Effector memory CD8-positive, alpha-beta T cell (primary cell): ENCODE measurements around the gene CDC14B.

Experiments
- ATAC-seq: fragments of 150-1000 bp; cut with Tn5 transposase; replicated peaks from 2 replicates; pipeline ENCODE4 v1.10.0; 2021; ENCODE audit warnings: mild to moderate bottlenecking, moderate library complexity
- DNase-seq, 3 experiments: peaks; one replicate each; pipeline ENCODE4 v3.0.0; 2021
- H3K27ac Mint-ChIP-seq, 2 donors: one replicate each; pipeline ENCODE4 v1.8.0; 2022; ENCODE audit warnings: mild to moderate bottlenecking in 2 of 2, mixed read lengths in 2 of 2, moderate library complexity in 2 of 2
- H3K27me3 Mint-ChIP-seq, 2 donors: one replicate each; pipeline ENCODE4 v1.8.0; 2022; ENCODE audit warnings: mixed read lengths in 2 of 2
- H3K36me3 Mint-ChIP-seq: one replicate; pipeline ENCODE4 v1.8.0; 2022; ENCODE audit warnings: mild to moderate bottlenecking, moderate library complexity, mixed read lengths; ENCODE audit not compliant: insufficient read depth
- H3K4me1 Mint-ChIP-seq, 2 donors: one replicate each; pipeline ENCODE4 v1.8.0; 2022; ENCODE audit warnings: low read depth in 2 of 2, mixed read lengths in 2 of 2
- H3K4me3 Mint-ChIP-seq, 2 donors: one replicate each; pipeline ENCODE4 v1.8.0; 2022; ENCODE audit warnings: mild to moderate bottlenecking in 2 of 2, mixed read lengths in 2 of 2, moderate library complexity in 2 of 2
- H3K9me3 Mint-ChIP-seq, 2 donors: one replicate each; pipeline ENCODE4 v1.8.0; 2022; ENCODE audit warnings: mixed read lengths in 2 of 2

The CDC14B gene

GRCh38 chr9:96540106-96540505, 79.5 kb downstream of the CDC14B start:
- H3K36me3 Mint-ChIP-seq, result peaks cover 9% of the 10 kb centered on the region
- no peaks in the 10 kb centered on the region for H3K27me3 Mint-ChIP-seq
- H3K4me3 Mint-ChIP-seq, result no peak overlapping the region
- no peak overlapping the region for H3K27ac Mint-ChIP-seq
- DNase-seq (no peak), ATAC-seq (no peak)
- no peaks in the 10 kb centered on the region for H3K4me1 Mint-ChIP-seq
- no peaks in the 10 kb centered on the region for H3K9me3 Mint-ChIP-seq

- H3K27ac Mint-ChIP-seq, result no peak overlapping the region
- no peaks in the 10 kb centered on the region for H3K27me3 Mint-ChIP-seq
- DNase-seq (no peak), ATAC-seq (no peak)
- peaks cover 6% of the 10 kb centered on the region for H3K36me3 Mint-ChIP-seq
- peaks cover 0 to 7% of the 10 kb centered on the region in 2 donors for H3K9me3 Mint-ChIP-seq
- no peaks in the 10 kb centered on the region for H3K4me1 Mint-ChIP-seq
- H3K4me3 Mint-ChIP-seq, result no peak overlapping the region
These were observed 87.5 kb downstream of the CDC14B start for GRCh38 chr9:96532173-96532572.

- H3K27ac Mint-ChIP-seq, result no peak overlapping the region
- no peaks in the 10 kb centered on the region for H3K9me3 Mint-ChIP-seq
- H3K27me3 Mint-ChIP-seq, result no peaks in the 10 kb centered on the region
These were observed 94.9 kb downstream of the CDC14B start for GRCh38 chr9:96524764-96525163.

GRCh38 chr9:96524045-96524444, 95.6 kb downstream of the CDC14B start:
- Mint-ChIP-seq H3K27me3 (no peaks in the 10 kb centered on the region), H3K36me3 (peaks cover 5% of the 10 kb centered on the region), H3K4me1 (peaks cover 0 to 7% of the 10 kb centered on the region in 2 donors), H3K9me3 (no peaks in the 10 kb centered on the region), H3K27ac (no peak overlapping the region), H3K4me3 (no peak overlapping the region)
- DNase-seq, result no peak
- ATAC-seq, result no peak

More at GRCh38 chr9:96524764-96525163, 94.9 kb downstream of the CDC14B start:
- ATAC-seq (no peak), DNase-seq (no peak)
- H3K36me3 Mint-ChIP-seq, result no peaks in the 10 kb centered on the region
- no peak overlapping the region for H3K4me3 Mint-ChIP-seq
- H3K4me1 Mint-ChIP-seq, result peaks cover 0 to 7% of the 10 kb centered on the region in 2 donors

- Mint-ChIP-seq H3K27ac (no peak overlapping the region), H3K4me3 (no peak overlapping the region), H3K36me3 (peaks cover 5% of the 10 kb centered on the region), H3K9me3 (no peaks in the 10 kb centered on the region), H3K27me3 (no peaks in the 10 kb centered on the region), H3K4me1 (peaks cover 0 to 7% of the 10 kb centered on the region in 2 donors)
- DNase-seq (no peak), ATAC-seq (no peak)
These were observed 96.3 kb downstream of the CDC14B start for GRCh38 chr9:96523374-96523773.

GRCh38 chr9:96522366-96522765, 97.3 kb downstream of the CDC14B start:
- no peak for DNase-seq

GRCh38 chr9:96519787-96520186, 99.9 kb downstream of the CDC14B start:
- Mint-ChIP-seq H3K27ac (no peak overlapping the region), H3K4me1 (peaks cover 2 to 12% of the 10 kb centered on the region in 2 donors), H3K27me3 (no peaks in the 10 kb centered on the region), H3K9me3 (no peaks in the 10 kb centered on the region), H3K4me3 (no peak overlapping the region), H3K36me3 (peaks cover 5% of the 10 kb centered on the region)
- DNase-seq (no peak), ATAC-seq (no peak)

More at GRCh38 chr9:96522366-96522765, 97.3 kb downstream of the CDC14B start:
- H3K4me1 Mint-ChIP-seq, result peaks cover 0 to 7% of the 10 kb centered on the region in 2 donors
- no peaks in the 10 kb centered on the region for H3K9me3 Mint-ChIP-seq
- ATAC-seq, result no peak
- no peak overlapping the region for H3K4me3 Mint-ChIP-seq
- no peaks in the 10 kb centered on the region for H3K27me3 Mint-ChIP-seq
- H3K36me3 Mint-ChIP-seq, result peaks cover 5% of the 10 kb centered on the region
- H3K27ac Mint-ChIP-seq, result peak overlapping the region; percentile 17 to 64

GRCh38 chr9:96519095-96519494, 100.5 kb downstream of the CDC14B start:
- Mint-ChIP-seq H3K27me3 (no peaks in the 10 kb centered on the region), H3K27ac (no peak overlapping the region)
- ATAC-seq, result no peak

GRCh38 chr9:96515621-96516470, 103.8 kb downstream of the CDC14B start:
- H3K27me3 Mint-ChIP-seq, result no peaks in the 10 kb centered on the region
- H3K4me1 Mint-ChIP-seq, result peaks cover 2 to 4% of the 10 kb centered on the region in 2 donors
- no peak overlapping the region for H3K27ac Mint-ChIP-seq
- no peak overlapping the region for H3K4me3 Mint-ChIP-seq
- H3K9me3 Mint-ChIP-seq, result no peaks in the 10 kb centered on the region
- DNase-seq (no peak), ATAC-seq (no peak)
- peaks cover 5% of the 10 kb centered on the region for H3K36me3 Mint-ChIP-seq

More at GRCh38 chr9:96519095-96519494, 100.5 kb downstream of the CDC14B start:
- peaks cover 5% of the 10 kb centered on the region for H3K36me3 Mint-ChIP-seq
- no peak overlapping the region for H3K4me3 Mint-ChIP-seq
- DNase-seq, result no peak
- H3K4me1 Mint-ChIP-seq, result peaks cover 2 to 12% of the 10 kb centered on the region in 2 donors
- no peaks in the 10 kb centered on the region for H3K9me3 Mint-ChIP-seq

GRCh38 chr9:96514800-96515158, 104.9 kb downstream of the CDC14B start:
- peaks cover 2 to 4% of the 10 kb centered on the region in 2 donors for H3K4me1 Mint-ChIP-seq
- peak overlapping the region in 1 of 2 donors; percentile 5 for H3K27ac Mint-ChIP-seq
- H3K27me3 Mint-ChIP-seq, result no peaks in the 10 kb centered on the region
- H3K36me3 Mint-ChIP-seq, result peaks cover 5% of the 10 kb centered on the region
- no peaks in the 10 kb centered on the region for H3K9me3 Mint-ChIP-seq
- no peak overlapping the region for H3K4me3 Mint-ChIP-seq
- DNase-seq (no peak), ATAC-seq (no peak)

- Mint-ChIP-seq H3K9me3 (no peaks in the 10 kb centered on the region), H3K4me1 (peaks cover 2 to 4% of the 10 kb centered on the region in 2 donors), H3K27ac (no peak overlapping the region), H3K36me3 (peaks cover 2% of the 10 kb centered on the region), H3K4me3 (no peak overlapping the region), H3K27me3 (no peaks in the 10 kb centered on the region)
- DNase-seq (no peak), ATAC-seq (no peak)
These were observed 105.4 kb downstream of the CDC14B start for GRCh38 chr9:96514108-96514799.

GRCh38 chr9:96513622-96514021, 106.0 kb downstream of the CDC14B start:
- no peak overlapping the region for H3K27ac Mint-ChIP-seq
- ATAC-seq, result no peak
- H3K36me3 Mint-ChIP-seq, result no peaks in the 10 kb centered on the region
- no peaks in the 10 kb centered on the region for H3K9me3 Mint-ChIP-seq
- H3K4me3 Mint-ChIP-seq, result no peak overlapping the region
- H3K4me1 Mint-ChIP-seq, result peaks cover 2 to 4% of the 10 kb centered on the region in 2 donors
- DNase-seq, result no peak
- no peaks in the 10 kb centered on the region for H3K27me3 Mint-ChIP-seq

GRCh38 chr9:96512240-96512639, 107.4 kb downstream of the CDC14B start:
- Mint-ChIP-seq H3K4me3 (no peak overlapping the region), H3K36me3 (no peaks in the 10 kb centered on the region), H3K27ac (no peak overlapping the region), H3K27me3 (no peaks in the 10 kb centered on the region), H3K9me3 (no peaks in the 10 kb centered on the region), H3K4me1 (peaks cover 2 to 4% of the 10 kb centered on the region in 2 donors)
- ATAC-seq (no peak), DNase-seq (no peak)

GRCh38 chr9:96510258-96510657, 109.4 kb downstream of the CDC14B start:
- Mint-ChIP-seq H3K36me3 (peaks cover 3% of the 10 kb centered on the region), H3K9me3 (no peaks in the 10 kb centered on the region), H3K4me3 (no peak overlapping the region), H3K27ac (peak overlapping the region in 1 of 2 donors; percentile 56), H3K4me1 (no peaks in the 10 kb centered on the region), H3K27me3 (no peaks in the 10 kb centered on the region)
- DNase-seq, result no peak
- no peak for ATAC-seq
